GM12878 (cell line): ENCODE measurements around the gene SPESP1.

ENCODE experiments used
- EGR1 ChIP-seq, 2 experiments: IDR thresholded peaks; 1 replicate in 1 of 2; 2 replicates in 1 of 2; pipeline ENCODE4 v1.6.1; 2011 to 2012; ENCODE audit warnings: low read depth in 2 of 2, low read length in 2 of 2, borderline replicate concordance in 1 of 2, mild to moderate bottlenecking in 1 of 2, moderate library complexity in 1 of 2
- EZH2 ChIP-seq: IDR thresholded peaks from 2 replicates; pipeline ENCODE4 v1.6.1; 2012; ENCODE audit warnings: low read depth, mild to moderate bottlenecking, control low read depth, inconsistent platforms, low read length, borderline replicate concordance; ENCODE audit not compliant: control insufficient read depth
- NFIC ChIP-seq: IDR thresholded peaks from 2 replicates; pipeline ENCODE4 v1.6.1; 2012; ENCODE audit warnings: low read depth, mild to moderate bottlenecking, inconsistent platforms, low read length, moderate library complexity
- POLR2AphosphoS5 ChIP-seq: IDR thresholded peaks from 2 replicates; pipeline ENCODE4 v1.6.1; 2011; ENCODE audit warnings: mild to moderate bottlenecking, low read length, inconsistent platforms
- RUNX3 ChIP-seq: IDR thresholded peaks from 2 replicates; pipeline ENCODE4 v1.6.1; 2012; ENCODE audit warnings: low read length, inconsistent platforms
- SRF ChIP-seq, 2 experiments: IDR thresholded peaks; 2 replicates each; pipeline ENCODE4 v1.6.1; 2011; ENCODE audit warnings: low read depth in 2 of 2, low read length in 2 of 2, mild to moderate bottlenecking in 1 of 2, moderate library complexity in 1 of 2
- STAT1 ChIP-seq: fragments of 450-650 bp; conservative IDR thresholded peaks from 2 replicates; pipeline ENCODE4 v1.6.1; 2014; ENCODE audit warnings: antibody characterized with exemption, mild to moderate bottlenecking
- TF ChIP-seq, protein P1 (sequence below), 3 experiments: IDR thresholded peaks in 2 of 3; conservative IDR thresholded peaks in 1 of 3; 2 replicates each; pipeline ENCODE4 v1.5.1; 2011; ENCODE audit warnings: low read depth in 3 of 3, low read length in 3 of 3, mild to moderate bottlenecking in 3 of 3, control low read depth in 2 of 3, moderate library complexity in 2 of 3, inconsistent platforms in 1 of 3, mixed read lengths in 1 of 3; ENCODE audit not compliant: control insufficient read depth in 2 of 3, insufficient read depth in 1 of 3; ENCODE audit errors: extremely low read depth in 1 of 3
- TF ChIP-seq, protein P2 (sequence below): fragments of 450-650 bp; IDR thresholded peaks from 2 replicates; pipeline ENCODE4 v1.6.1; 2017; ENCODE audit warnings: low read depth, mild to moderate bottlenecking, moderate library complexity

DNA sequence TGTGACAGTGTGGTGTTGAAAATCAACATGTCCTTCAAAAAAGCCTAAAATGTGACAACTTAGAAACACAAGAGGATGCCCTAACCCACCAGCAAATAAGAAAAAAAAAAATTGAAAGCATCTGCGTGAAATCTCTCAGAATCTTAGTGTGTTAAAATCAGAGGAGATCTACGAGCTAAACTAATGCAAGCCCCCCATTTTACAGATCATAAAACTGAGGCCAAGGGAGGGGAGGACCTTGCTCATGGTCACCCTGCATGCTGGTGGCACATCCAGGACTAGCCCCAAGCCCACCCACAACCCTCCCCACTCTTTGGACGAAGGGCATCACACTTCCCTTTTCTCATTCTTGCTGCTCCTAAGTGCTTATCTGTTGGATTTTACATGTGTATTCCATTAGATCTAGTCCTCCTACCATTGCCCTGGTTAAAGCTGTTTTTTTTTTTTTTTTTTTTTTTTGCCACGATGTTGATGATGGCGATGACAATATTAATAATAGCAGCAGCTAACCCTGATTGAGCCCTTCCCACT, 55.1 kb downstream of the SPESP1 start:
- TF ChIP-seq POLR2AphosphoS5 (no peak), EGR1 (IDR thresholded peaks at IDR 0.05; ENCODE audit: borderline replicate concordance in 1 of 2, low read depth in 2 of 2, low read length in 2 of 2) (no peak), EZH2 (no peak), STAT1 (no peak), NFIC (no peak), SRF (IDR thresholded peaks at IDR 0.05; ENCODE audit: low read depth in 2 of 2, low read length in 2 of 2) (no peak), RUNX3 (no peak)
- TF ChIP-seq, protein P1, sequence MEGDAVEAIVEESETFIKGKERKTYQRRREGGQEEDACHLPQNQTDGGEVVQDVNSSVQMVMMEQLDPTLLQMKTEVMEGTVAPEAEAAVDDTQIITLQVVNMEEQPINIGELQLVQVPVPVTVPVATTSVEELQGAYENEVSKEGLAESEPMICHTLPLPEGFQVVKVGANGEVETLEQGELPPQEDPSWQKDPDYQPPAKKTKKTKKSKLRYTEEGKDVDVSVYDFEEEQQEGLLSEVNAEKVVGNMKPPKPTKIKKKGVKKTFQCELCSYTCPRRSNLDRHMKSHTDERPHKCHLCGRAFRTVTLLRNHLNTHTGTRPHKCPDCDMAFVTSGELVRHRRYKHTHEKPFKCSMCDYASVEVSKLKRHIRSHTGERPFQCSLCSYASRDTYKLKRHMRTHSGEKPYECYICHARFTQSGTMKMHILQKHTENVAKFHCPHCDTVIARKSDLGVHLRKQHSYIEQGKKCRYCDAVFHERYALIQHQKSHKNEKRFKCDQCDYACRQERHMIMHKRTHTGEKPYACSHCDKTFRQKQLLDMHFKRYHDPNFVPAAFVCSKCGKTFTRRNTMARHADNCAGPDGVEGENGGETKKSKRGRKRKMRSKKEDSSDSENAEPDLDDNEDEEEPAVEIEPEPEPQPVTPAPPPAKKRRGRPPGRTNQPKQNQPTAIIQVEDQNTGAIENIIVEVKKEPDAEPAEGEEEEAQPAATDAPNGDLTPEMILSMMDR (IDR thresholded peaks at IDR 0.05 in 2 of 3, conservative IDR thresholded peaks at IDR 0.05 in 1 of 3; ENCODE audit: control insufficient read depth in 2 of 3, extremely low read depth in 1 of 3, insufficient read depth in 1 of 3, low read depth in 3 of 3, low read length in 3 of 3), result no peak
- TF ChIP-seq, protein P2, sequence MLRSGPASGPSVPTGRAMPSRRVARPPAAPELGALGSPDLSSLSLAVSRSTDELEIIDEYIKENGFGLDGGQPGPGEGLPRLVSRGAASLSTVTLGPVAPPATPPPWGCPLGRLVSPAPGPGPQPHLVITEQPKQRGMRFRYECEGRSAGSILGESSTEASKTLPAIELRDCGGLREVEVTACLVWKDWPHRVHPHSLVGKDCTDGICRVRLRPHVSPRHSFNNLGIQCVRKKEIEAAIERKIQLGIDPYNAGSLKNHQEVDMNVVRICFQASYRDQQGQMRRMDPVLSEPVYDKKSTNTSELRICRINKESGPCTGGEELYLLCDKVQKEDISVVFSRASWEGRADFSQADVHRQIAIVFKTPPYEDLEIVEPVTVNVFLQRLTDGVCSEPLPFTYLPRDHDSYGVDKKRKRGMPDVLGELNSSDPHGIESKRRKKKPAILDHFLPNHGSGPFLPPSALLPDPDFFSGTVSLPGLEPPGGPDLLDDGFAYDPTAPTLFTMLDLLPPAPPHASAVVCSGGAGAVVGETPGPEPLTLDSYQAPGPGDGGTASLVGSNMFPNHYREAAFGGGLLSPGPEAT, result no peak
